NCI-H1105 treated with DMSO at 0.1 percent for 48 hours (cell line): ENCODE measurements around the gene RNF207.

Source experiments
- DNase-seq: peaks from one replicate; lab custom pipeline; 2025; lab: John Stamatoyannopoulos, UW

The RNF207 gene

GRCh38 chr1:6174621-6175410, 31.1 kb upstream of the RNF207 start:
- DNase-seq = no peak

GRCh38 chr1:6175411-6175828, 30.5 kb upstream of the RNF207 start:
- DNase-seq = no peak

- DNase-seq = no peak
These were observed 29.1 kb upstream of the RNF207 start for GRCh38 chr1:6176779-6177178.

- no peak for DNase-seq
These were observed 28.1 kb upstream of the RNF207 start for GRCh38 chr1:6177681-6178380.

GRCh38 chr1:6178751-6179563, 27.0 kb upstream of the RNF207 start:
- DNase-seq = no peak

GRCh38 chr1:6179564-6180175, 26.2 kb upstream of the RNF207 start:
- DNase-seq = peak; percentile 45

- peak; percentile 77 for DNase-seq
These were observed 25.6 kb upstream of the RNF207 start, which contains the start of gene CHD5 for GRCh38 chr1:6180268-6180706. Gene CHD5 (minus strand): TSS chr1:6180321. CDS start chr1:6180023, 298 bp downstream.

GRCh38 chr1:6180707-6181311, 25.1 kb upstream of the RNF207 start:
- peak; percentile 31 for DNase-seq

- no peak for DNase-seq
These were observed 24.6 kb upstream of the RNF207 start for GRCh38 chr1:6181347-6181770.

GRCh38 chr1:6183520-6183989, 22.4 kb upstream of the RNF207 start:
- DNase-seq = no peak

GRCh38 chr1:6184083-6184783, 21.7 kb upstream of the RNF207 start:
- no peak for DNase-seq

- no peak for DNase-seq
These were observed 20.8 kb upstream of the RNF207 start for GRCh38 chr1:6185151-6185550.

- DNase-seq = peak; percentile 38
These were observed 20.1 kb upstream of the RNF207 start for GRCh38 chr1:6185635-6186382.

- no peak for DNase-seq
These were observed 17.5 kb upstream of the RNF207 start for GRCh38 chr1:6188466-6188865.

- DNase-seq = no peak
These were observed 14.0 kb upstream of the RNF207 start for GRCh38 chr1:6191968-6192367.

GRCh38 chr1:6197746-6198427, 8.0 kb upstream of the RNF207 start:
- no peak for DNase-seq

- DNase-seq = no peak
These were observed 7.1 kb upstream of the RNF207 start for GRCh38 chr1:6198646-6199297.

GRCh38 chr1:6199298-6200187, 6.4 kb upstream of the RNF207 start, which contains the start of gene RPL22:
Gene RPL22 (minus strand): TSS chr1:6199595. CDS start chr1:6199573, 22 bp downstream.
- DNase-seq = peak; percentile 99
